ENCODE results near the gene GRK6.

GRCh38 chr5:177486256-177486655, 59.8 kb downstream of the GRK6 start:
- TF ChIP-seq CTCF (conservative IDR thresholded peaks at IDR 0.05 in 1 of 2, IDR thresholded peaks at IDR 0.05 in 1 of 2; ENCODE audit: extremely low read depth in 1 of 2, insufficient read depth in 1 of 2, low read depth in 1 of 2, low read length in 2 of 2) (no peak), EZH2 (IDR thresholded peaks at IDR 0.05; ENCODE audit: borderline replicate concordance, low read length) (no peak)

All from mammary epithelial cell (primary cell).